Ammon's horn (tissue), 1 donor: ENCODE data around the gene TCAIM.

Experiments
- DNase-seq: peaks from one replicate; pipeline ENCODE4 v3.0.0-alpha.2; 2016; ENCODE audit warnings: low spot score

TCAIM gene

DNA sequence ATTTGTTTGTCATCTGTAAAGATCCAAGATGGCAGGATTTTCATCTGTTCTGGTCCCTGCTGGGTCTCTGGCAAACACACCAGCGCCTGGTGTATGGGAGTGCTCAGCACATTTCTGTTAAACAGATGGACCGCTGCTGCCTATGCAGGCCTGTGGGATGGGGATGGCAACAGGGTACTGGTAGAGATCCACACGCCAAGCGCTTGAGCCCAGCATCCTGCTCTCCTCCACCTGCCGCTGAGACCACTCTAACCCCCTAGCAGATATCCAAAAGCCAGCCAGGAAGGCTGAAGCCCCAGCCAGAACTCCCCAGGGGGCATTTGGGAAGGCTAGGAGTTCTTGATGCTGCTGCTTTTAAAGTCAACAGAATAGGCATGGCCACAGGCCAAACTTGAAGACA is 107.2 kb downstream of the TCAIM start:
- no peak for DNase-seq

DNA sequence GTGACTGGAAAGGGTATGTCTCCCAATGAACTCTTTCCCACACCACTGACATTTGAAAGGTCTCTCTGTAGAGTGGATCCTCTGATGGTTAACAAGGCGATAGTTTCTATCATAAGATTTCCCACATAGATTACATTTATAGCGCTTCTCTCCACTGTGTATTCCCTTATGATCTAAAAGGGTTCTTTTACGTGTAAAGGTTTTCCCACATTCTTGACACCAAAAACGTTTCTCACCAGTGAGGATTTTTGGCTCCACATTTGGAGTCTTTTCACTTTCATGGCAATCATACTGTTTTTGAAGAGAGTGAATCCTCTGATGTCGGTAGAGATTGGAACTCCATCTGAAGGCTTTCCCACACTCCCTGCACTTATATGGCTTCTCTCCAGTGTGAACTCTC is 108.4 kb downstream of the TCAIM start:
- no peak for DNase-seq

DNA sequence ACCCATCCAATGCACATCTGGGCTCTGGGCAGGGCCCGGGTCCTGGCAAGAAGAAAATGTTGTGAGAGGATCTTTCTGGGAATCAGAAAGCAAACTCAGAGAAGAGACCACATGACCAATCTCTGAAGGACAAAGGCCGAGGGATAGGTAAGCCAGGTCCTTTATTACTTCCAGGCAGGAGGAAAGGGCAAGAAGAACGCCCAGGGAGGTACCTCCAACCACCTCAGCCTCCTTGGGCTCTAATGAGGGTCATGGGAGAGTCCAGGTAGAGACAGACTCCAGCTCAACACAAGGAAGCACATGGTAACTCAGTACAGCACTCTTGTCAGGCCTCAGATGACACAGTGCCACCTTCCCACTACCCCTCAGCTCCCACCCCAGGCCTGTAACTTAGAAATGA is 112.9 kb downstream of the TCAIM start:
- DNase-seq, result no peak

DNA sequence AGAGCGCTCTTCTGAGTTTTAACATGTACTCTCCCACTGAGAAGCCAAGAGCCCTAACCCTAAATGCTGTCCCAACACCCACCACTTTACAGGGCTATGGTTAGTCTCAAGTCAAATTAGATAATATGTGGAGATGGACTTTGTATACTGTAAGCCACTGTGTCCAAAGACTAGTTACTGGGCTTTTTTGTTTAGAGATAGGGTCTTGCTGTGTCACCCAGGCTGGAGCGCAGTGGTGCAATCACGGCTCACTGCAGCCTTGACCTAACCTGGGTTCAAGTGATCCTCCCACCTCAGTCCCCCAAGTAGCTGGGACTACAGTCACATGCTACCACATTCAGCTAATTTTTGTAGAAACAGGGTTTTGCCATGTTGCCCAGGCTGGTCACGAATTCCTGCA is 115.7 kb downstream of the TCAIM start:
- no peak for DNase-seq

DNA sequence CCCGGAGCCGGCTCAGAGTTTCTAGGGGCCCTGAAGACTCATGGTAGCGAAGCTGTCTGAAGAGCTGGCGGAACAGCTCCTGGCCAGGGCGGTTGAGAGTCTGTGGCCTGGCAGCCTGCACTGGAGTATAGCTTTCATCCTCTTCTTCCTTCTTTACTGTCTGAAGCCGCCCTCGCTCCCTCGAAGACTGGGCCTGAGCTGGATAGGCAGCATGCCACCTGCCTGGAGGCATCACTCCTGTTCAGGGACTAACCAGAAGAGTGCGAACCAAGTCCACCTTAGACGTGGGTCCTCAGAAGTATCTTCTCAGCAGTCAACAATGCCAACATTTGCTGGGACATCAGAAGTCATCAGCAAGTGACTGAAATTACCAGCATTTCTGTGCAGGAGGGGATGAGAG is 116.8 kb downstream of the TCAIM start:
- no peak for DNase-seq
